ENCODE results near the gene SOBP. TPM values are rescaled to one million over a fixed set of nuclear protein-coding genes. Genes with fewer than 3 reads are reported as not detected.

SOBP gene
- total and polyA plus RNA-seq, 2 donors (not counting 3 experiments of a cell fraction or from before 2014, with no cell fraction given): 0.35 to 6.6 TPM

DNA sequence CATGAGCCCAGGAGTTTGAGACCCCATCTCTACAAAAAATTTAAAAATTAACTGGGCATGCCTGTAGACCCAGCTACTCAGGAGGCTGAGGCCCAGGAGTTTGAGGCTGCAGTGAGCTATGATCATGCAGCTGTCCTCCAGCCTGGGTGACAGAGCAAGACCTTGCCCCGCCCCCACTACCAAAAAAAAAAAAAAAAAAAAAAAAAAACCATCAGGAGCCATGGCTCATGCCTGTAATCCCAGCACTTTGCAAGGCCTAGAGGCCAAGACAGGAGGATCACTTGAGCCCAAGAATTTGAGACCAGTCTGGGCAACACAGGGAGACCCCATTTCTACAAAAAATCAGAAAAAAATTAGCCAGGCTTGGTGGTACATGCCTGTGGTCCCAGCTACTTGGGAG lies 159.1 kb downstream of the SOBP start:
- dilution Hi-C loops (cut with MboI; ENCODE audit: extremely low pct_ligation_motif_present, low sequenced_read_pairs): no loop called here
- BruUV-seq (replicated peaks): no TSS peak

More for the DNA sequence above, 159.1 kb downstream of the SOBP start:
- H3K4me3 ChIP-seq (replicated peaks in 1 of 3; ENCODE audit: insufficient read depth in 1 of 3, low read depth in 1 of 3, low read length in 3 of 3): no peak overlapping the region
- H4K20me1 ChIP-seq (replicated peaks; ENCODE audit: control insufficient read depth, extremely low read depth, insufficient read depth, low read length): no peaks in the 10 kb centered on the region
- no peaks in the 10 kb centered on the region for H3K27me3 ChIP-seq (ENCODE audit: control insufficient read depth in 2 of 2, insufficient read depth in 2 of 2, low read length in 2 of 2)
- H3K9me1 ChIP-seq (replicated peaks; ENCODE audit: control insufficient read depth, extremely low read depth, insufficient read depth, low read length): no peaks in the 10 kb centered on the region
- TF ChIP-seq EZH2 (IDR thresholded peaks at IDR 0.05; ENCODE audit: borderline replicate concordance, low read depth, low read length, severe bottlenecking) (no peak), FOS (IDR thresholded peaks at IDR 0.05; ENCODE audit: borderline replicate concordance, insufficient read depth, low read length) (no peak), MYC (IDR thresholded peaks at IDR 0.05; ENCODE audit: low read depth, low read length) (no peak), JUN (IDR thresholded peaks at IDR 0.05; ENCODE audit: borderline replicate concordance, insufficient read depth, insufficient read length, low read depth) (no peak), GATA2 (IDR thresholded peaks at IDR 0.05; ENCODE audit: insufficient read depth, insufficient read length, low read depth, low read length) (no peak), POLR2A (IDR thresholded peaks at IDR 0.05; ENCODE audit: low read depth, low read length) (no peak), POLR2AphosphoS5 (IDR thresholded peaks at IDR 0.05; ENCODE audit: insufficient read depth, low read depth, low read length) (no peak)
- TF ChIP-seq, protein P1, sequence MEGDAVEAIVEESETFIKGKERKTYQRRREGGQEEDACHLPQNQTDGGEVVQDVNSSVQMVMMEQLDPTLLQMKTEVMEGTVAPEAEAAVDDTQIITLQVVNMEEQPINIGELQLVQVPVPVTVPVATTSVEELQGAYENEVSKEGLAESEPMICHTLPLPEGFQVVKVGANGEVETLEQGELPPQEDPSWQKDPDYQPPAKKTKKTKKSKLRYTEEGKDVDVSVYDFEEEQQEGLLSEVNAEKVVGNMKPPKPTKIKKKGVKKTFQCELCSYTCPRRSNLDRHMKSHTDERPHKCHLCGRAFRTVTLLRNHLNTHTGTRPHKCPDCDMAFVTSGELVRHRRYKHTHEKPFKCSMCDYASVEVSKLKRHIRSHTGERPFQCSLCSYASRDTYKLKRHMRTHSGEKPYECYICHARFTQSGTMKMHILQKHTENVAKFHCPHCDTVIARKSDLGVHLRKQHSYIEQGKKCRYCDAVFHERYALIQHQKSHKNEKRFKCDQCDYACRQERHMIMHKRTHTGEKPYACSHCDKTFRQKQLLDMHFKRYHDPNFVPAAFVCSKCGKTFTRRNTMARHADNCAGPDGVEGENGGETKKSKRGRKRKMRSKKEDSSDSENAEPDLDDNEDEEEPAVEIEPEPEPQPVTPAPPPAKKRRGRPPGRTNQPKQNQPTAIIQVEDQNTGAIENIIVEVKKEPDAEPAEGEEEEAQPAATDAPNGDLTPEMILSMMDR (IDR thresholded peaks at IDR 0.05; ENCODE audit: extremely low read depth in 1 of 2, insufficient read depth in 1 of 2, low read depth in 1 of 2, low read length in 2 of 2): no peak
- TF ChIP-seq, protein P2, sequence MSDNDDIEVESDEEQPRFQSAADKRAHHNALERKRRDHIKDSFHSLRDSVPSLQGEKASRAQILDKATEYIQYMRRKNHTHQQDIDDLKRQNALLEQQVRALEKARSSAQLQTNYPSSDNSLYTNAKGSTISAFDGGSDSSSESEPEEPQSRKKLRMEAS (IDR thresholded peaks at IDR 0.05; ENCODE audit: insufficient read depth, insufficient read length): no peak
- H3K79me2 ChIP-seq (ENCODE audit: control insufficient read depth, insufficient read depth, low read length): no peaks in the 10 kb centered on the region
- no peak overlapping the region for H3K9ac ChIP-seq (replicated peaks; ENCODE audit: extremely low read depth, insufficient read depth, low read length)
- no peaks in the 10 kb centered on the region for H3K9me3 ChIP-seq (replicated peaks; ENCODE audit: control insufficient read depth, insufficient read depth, low read length)
- CTCF ChIA-PET: no interaction called here
- no peak overlapping the region for H3K27ac ChIP-seq (ENCODE audit: insufficient read depth, low read depth, low read length)
- no peak overlapping the region for H3K4me2 ChIP-seq (ENCODE audit: insufficient read depth, low read length)
- POLR2A ChIA-PET: no interaction called here
- no peak overlapping the region for H2AFZ ChIP-seq (ENCODE audit: low read depth, low read length)
- DNase-seq (ENCODE audit: low read depth, low spot score): no peak
- no peak for FAIRE-seq
- intact Hi-C loops (cut with micrococcal nuclease): no loop called here
- no peaks in the 10 kb centered on the region for H3K36me3 ChIP-seq (ENCODE audit: control insufficient read depth in 2 of 2, extremely low read depth in 1 of 2, insufficient read depth in 2 of 2, low read length in 2 of 2)
- H3K4me1 ChIP-seq (ENCODE audit: control insufficient read depth, extremely low read depth, insufficient read depth, low read length): peaks cover 12% of the 10 kb centered on the region
